HG03342 (cell line): ENCODE results near the gene KLHDC3.
A peak's percentile ranks its signal among the peaks of the same experiment; 100 is the strongest.

Experiments used
- ATAC-seq: cut with Tn5 transposase; IDR thresholded peaks from one replicate; pipeline ENCODE4 v1.9.1; 2021; ENCODE audit warnings: mild to moderate bottlenecking, moderate library complexity; ENCODE audit not compliant: unreplicated experiment

The KLHDC3 gene

DNA sequence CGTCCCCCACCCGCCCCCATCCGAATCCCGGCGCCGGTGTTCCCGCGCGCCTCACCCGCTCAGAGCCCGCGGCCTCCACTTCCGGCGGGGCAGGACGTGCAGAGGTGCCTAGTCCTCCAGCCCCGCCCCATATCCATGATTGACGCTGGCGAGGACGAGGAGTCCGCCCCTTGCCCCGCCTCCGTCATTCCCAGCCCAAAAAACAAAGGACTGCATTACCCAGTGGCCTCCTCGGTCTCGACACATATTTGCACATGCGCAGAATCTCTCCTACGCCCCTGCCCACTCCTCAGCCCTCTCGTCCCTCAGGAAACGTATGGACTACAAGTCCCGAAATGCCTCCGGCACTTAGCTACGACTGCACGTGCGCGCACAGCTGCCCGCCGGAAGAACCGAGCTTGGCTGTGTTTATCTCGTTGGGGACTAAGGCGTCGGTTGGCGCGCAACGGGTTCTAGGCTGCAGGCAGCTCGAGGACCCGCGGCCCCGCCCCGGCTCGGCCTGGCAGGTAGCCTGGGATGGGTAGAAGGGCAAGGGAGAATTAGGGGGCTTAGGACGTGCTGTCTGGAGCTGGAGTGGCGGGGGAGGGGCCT, at the start of gene KLHDC3, which contains the start of gene MEA1:
Gene KLHDC3 (plus strand): TSS at position 407 of the 591 bp plus-strand sequence. CDS start 2,944 bp downstream, outside the sequence.
Gene MEA1 (minus strand): TSS at position 104 of the 591 bp plus-strand sequence. CDS start 133 bp downstream, outside the sequence.
- ATAC-seq, result peak; percentile 92

DNA sequence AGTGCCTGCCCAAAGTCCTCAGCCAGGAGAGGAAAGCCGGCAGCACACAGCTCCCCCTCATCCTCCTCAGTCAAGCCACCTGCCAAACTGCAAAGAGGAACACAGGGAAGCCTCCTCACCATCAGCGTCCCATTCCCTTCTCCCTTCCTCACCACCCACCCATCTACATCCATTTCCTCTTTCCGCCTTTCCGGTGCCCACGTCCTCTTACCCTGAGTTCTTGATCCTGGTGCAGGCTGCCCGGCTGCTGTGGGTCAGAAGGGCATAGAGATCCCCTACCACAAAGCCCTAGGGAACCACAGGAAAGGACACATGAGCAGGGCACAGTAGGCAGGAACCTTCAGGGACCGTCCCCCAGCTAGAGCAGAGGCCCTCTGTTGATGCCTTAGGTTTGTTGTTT, 47.5 kb upstream of the KLHDC3 start:
- ATAC-seq, result no peak

GRCh38 chr6:42967228-42967627, 46.8 kb upstream of the KLHDC3 start:
- ATAC-seq, result no peak

DNA sequence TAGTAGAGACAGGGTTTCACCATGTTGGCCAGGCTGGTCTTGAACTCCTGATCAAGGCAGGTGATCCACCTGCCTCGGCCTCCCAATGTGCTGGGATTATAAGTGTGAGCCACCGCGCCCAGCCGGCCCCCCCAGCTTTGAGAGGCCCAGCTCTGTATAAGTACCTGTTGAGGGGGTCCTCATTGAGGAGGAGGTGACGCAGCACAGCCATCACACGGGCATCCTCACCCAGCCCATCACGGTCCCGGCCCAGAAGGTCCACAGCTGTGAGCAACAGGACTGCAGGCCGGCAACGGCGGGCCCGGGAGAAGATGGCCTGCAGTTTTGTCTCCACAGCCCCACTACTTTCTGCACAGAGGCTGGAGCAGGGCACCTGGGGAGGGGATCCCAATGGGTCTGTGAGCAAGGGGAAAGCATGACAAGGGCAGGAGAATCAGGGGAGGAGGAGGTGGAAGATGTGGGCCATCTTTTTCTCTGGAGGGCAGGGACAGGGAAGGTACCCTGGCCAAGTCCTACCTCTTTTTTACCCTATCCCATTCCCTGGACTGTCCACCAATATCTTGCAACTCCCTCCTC, 45.8 kb upstream of the KLHDC3 start:
- ATAC-seq, result no peak

DNA sequence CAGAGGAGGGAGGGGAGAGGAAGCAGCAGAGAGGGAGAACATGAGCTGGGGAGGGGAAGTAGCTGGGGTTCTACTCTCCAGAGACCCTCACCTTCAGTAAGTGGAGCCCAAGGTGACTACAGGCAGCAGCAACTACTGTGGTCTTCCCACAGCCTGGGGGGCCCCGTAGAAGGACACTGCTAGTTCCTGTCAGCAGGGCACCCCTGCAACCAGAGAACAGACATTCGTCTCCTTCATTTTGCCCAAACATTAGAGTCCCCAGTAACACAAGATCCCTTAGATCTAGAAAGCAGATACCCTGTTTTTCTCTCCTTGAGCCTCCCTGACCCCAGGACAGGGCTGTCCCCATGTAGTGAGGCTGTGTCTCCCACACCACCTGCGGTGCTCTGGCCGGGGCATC, 45.3 kb upstream of the KLHDC3 start:
- ATAC-seq, result no peak

DNA sequence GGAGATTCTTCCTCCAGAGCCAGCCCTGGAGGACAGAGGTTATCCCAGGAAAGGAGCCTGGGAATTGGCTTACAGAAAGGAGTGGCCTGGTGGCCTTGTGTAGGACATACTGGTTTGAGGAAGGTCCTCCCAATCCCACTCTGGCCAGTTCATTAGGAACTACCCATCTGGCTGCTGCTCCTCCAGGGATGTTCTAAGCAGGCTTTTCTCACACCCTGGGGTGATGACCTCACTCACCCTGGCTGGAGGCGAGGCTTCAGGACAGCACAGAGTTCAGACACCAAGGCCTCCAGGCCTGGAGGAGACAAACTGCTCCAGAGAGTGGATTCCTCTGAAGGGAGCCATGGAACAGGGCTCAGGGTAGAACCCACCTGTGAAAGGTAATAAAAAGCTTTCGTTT, 44.6 kb upstream of the KLHDC3 start:
- no peak for ATAC-seq

DNA sequence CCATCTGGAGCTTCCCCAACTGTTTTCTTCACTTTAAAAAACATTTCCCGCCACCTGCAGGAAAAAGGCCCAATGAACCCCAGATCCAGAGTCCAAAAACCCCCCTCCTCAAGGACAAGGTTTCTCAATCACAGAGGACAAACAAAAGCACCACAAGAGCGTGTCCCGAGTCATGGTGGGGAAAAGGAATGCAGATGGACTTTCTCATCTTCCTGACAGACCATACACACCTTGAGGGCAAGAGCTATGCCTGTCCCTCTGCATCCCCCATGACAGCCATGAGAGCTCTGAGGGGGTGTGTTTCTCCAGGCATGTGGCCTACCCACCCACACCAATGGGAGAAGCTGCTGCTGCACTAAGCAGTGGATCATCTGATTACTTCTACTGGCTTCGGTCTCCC, 44.1 kb upstream of the KLHDC3 start:
- ATAC-seq, result no peak

DNA sequence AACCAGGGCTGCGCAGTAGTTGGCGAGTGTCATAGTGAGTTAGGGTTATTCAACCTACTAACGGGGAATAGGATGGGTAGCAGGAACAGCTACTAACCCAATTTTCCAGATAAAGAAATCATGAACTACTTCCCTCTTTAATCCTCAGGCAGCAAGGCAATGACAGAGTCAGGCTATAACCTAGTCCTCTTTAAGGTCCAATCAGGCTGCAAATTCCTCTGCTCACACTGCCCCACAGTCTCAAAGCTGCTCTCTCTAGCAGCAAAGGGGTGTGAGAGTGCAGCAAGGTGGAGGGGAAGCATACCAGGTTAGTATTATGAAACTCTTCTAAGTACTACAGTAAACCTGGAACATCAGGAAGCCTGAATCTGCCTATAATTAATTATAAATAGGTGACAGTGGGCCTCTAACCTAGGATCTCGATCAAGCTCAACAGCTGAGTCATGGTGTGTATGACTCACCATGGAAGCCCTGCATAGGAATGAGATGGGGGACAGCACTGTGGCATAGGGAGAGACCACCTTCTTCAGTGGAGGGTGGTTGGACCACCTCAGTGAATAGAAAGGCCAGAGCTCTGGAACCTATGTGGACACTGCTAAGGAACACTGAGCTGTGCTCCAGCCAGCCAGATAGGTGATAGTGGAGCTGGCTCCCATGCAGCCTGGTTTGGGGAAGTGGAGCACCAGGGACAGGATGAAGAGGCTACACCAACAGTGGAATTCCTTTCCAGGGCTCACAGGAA, 43.0 kb upstream of the KLHDC3 start:
- ATAC-seq, result no peak

GRCh38 chr6:42971746-42972327, 42.2 kb upstream of the KLHDC3 start:
- no peak for ATAC-seq

DNA sequence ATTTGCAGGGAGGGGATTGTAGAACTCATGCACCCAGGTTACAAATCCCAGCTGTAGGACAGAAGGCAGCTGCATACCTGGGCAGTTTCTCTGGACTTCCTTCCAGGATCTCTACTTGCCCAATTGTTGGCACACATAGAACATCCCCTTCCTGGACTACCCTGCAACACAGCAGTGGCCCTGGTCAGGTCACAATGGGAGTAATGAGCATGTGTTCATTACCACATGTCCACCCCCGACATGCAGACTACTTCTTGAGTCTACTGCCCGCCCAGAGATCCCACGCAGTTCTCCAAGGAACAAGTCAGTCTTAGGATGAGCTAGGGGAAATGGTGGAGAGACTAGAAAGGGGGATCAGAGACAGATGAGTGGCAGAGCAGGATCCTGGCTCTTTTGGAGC, 40.1 kb upstream of the KLHDC3 start:
- no peak for ATAC-seq

DNA sequence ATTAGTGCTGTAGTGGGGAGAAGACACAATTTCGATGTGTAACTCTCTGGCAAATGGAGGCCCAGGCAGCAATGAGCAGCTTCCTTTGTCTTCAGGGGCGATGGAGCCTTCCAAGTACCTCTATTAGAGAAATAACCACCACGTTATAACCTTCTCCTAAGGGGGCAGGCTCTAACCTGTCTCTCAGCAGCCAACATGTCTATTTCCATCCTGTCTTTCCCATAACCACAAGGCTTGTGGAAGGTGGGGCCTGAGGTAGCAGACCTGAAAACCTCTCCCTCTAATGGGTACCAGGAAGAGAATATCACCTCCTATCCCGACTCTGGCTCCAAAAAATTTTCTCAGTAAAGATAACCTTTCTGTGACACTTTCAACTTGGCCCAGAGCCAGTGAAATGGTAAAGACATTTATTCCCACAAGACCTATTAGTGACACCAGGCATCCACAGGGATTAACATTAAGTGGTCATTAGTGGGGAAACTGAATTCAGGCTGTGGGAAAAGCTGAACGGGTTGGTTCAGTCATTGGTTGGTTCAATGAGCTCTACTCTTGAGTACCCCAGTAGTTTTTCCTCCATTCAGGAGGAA, 39.0 kb upstream of the KLHDC3 start:
- no peak for ATAC-seq

- ATAC-seq, result peak; percentile 24
Measured at GRCh38 chr6:42978487-42978838, 35.6 kb upstream of the KLHDC3 start.

- peak; percentile 92 for ATAC-seq
Measured at GRCh38 chr6:42978839-42979522, 35.1 kb upstream of the KLHDC3 start, which contains the start of gene PEX6. Gene PEX6, minus strand, starts transcription at chr6:42979181. Its CDS starts 31 bp downstream, at chr6:42979150.

DNA sequence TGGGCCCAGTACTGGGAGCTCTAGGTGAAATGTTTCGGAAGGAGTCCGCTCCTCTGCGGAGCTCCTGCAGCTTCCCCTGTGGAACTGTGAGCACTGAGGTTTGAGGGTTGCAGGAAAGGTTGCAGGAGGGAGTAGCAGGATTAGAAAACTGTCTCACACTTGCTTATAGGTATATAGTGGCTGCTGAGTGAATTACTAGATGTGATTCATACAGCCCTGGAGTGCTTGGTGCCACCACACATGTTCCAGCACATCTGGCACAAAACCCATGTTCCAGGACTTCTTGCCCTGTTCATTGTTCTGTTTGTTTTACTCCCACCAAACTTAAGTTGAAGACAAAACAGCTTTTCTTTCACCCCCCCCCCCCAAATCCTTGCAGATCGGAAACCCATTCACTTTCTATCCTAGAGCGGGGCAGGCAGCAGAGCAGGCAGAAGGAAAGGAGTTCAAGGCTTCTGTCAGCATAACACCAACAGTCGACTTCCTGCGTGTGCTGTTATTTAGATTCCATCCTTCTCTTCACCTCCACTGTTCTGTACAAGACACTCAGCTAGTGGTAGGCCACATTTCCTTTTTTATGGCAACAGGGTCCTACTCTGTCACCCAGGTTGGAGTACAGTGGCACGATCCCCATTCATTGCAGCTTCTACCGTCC, 34.4 kb upstream of the KLHDC3 start:
- no peak for ATAC-seq

GRCh38 chr6:42981836-42982235, 32.2 kb upstream of the KLHDC3 start:
- ATAC-seq, result no peak

DNA sequence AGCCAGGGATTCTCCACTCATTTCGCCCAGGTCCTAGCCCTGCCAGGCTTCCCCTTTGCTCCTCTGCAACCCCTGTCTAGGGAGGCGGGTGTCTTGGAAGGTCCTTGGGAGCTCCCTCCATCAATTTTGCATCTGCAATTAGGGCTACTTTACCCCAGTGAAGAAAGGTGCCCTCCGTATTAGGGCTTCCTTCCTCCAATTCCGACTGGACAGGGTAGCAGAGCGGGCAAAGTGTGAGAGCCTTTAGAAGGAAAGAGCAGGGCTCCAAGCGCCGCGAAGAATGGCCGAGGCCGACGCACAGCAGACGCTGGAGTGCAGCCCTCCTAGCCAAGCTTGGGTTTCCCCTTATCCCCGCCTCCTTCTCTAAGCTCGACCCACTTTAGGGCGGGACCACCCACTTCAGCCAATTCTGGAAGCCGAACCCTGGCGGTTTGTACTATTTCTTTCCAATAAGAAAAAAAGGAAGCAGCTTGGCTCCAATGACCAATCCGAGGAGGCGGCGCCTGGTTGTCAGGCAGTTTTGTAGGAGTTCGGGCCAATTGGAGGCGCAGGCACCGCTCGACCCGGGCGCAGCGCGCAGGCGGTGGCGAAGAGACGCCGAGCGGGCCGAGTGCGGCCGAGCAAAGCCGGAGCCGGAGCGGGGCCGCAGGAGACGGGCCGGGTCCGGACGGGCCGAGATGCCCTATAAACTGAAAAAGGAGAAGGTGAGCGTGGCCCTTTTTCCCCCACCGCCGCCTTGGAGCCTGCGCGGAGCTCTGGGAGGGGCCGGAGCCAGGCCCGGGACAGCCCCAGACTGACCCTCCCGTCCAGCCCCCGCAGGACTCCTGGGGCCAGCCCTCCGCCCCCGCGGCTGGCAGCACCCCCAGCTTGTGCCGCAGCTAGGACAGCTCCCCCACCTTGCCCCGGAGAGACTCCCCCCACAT, 29.8 kb upstream of the KLHDC3 start, which contains the start of gene PPP2R5D:
Gene PPP2R5D (plus strand): TSS at position 570 of the 923 bp plus-strand sequence. CDS start 108 bp downstream, at position 678.
- peak; percentile 95 for ATAC-seq

GRCh38 chr6:42984924-42985475, 29.0 kb upstream of the KLHDC3 start:
- no peak for ATAC-seq

DNA sequence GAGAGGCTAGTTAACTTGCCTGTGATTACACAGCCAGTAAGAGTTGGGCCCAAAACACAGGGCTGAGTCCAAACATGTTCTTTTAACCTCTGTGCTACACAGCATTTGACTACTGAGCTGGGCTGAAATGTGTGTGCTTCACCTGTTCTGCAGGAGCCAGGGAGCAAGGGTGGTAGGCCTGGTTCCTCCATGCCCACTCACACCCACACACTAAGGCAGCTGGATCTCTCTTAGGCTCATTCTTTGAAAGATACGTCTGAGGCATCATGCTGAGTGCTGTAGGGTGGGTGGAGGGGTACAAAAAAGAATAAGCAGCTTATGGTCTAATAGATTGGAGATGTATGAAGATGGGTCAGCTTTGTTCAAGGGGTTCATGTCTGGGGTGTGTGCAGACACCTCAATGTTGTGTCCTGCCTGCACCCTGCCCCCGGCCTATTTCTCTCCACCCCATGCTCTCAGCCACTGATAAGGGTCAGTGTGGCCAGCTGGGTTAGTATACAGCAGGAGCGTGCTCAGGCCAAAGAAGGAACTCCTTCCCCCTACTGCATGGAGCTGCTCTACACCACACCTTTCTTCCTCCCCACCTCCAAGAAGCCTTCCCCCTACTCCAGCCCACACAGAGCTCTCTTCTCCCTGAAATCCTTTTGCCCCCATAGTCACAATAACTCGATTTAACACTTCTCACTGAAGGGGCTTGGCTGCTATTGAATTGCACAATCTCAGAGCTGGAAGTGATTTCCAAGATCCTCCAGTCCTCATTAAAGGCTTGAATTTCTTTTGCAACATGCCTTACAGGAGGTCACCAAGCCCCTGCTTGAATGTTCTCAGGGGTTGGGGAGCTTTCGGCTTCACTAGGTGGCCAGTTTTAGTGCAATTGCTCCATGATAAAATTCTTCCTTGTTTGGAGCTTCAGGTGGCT, 26.3 kb upstream of the KLHDC3 start:
- ATAC-seq, result no peak
